HG02870 (cell line): ENCODE results near the gene AIM2.

ENCODE experiments used
- ATAC-seq: cut with Tn5 transposase; IDR thresholded peaks from one replicate; pipeline ENCODE4 v1.9.1; 2021; ENCODE audit warnings: mild to moderate bottlenecking, moderate library complexity; ENCODE audit not compliant: unreplicated experiment

AIM2 gene

DNA sequence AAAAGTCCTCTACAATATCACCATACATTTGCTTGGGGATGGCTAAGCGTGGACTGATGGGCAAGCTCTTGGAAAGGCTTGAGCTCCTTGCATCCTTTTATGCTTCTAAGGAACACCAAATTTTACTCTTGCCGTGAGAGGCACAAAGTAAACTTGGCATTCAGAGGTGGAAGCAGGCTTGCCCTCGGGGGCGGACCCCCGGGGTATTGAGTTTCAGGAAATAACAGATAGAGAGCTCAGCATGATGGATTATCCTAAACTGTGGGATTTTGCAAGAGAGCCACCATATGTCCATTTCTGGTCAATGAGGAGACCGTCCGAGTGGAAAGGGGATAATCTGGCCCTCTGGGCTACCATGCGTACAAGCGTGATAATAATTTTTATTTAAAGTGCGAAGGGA, 52.8 kb downstream of the AIM2 start:
- ATAC-seq: no peak

DNA sequence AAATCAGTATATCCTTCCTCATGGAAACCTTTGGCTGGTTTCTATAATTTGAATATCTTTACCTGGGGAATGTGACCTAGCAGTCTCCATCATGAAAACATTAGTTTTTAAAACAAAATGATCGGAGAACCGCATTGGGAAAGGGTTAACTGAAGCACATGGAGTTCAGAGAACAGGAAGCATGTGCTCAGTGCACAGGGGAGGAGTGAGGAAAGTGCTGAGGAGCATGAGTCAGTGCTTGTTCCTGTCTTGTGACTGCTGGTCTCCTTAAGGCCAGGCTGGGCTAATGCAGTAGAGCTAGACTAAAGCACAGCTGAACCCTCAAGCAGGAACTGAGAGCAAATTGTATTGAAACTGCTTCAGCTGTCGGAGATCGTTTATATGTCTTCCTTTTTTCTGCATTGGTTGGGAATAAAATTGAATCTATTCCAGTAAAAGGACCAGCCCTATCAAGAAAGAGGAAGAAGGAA, 61.1 kb downstream of the AIM2 start:
- peak; percentile 97 for ATAC-seq

DNA sequence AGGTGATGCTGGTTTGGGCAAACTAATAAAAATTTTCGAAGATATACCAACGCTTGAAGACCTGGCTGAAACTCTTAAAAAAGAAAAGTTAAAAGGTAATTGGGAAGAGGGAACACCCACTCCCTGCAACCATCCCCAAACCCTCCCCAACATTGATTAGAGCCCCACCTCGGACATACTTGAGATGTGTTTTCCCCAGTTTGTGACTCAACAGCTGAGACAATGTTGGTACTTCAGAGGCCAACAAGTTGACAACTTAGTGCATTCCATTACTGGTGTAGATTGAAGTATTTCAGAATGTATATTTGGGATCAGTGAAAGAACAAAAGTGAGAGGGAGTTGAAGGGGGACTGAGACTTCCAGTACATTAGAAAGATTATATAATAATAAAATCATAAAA, 61.7 kb downstream of the AIM2 start:
- no peak for ATAC-seq

DNA sequence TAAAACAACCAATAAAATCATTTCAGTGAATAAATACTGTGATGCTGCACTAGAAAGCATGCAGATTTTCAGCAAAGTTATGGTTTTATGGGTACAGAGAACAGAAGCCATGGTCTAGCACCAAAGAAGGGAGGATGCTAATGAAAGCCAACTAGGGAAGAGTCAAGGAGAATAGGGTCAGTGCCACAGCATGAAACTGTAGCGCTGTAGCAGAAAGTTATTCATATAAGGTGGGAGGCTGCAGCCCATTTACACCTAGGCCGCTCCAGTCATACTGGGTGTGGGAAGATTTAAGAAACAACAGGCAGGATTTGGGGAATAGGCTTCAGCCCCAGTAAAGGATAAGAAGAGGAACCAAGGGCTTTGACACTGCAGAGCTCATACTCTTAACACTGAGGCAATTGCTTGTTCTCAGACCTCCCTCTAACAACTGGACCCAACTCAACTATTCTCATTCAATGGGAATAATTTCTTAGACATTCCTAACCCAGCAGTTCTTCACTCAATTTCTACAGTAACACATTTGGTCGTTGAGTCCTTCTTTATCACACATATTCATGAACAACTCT, 62.5 kb downstream of the AIM2 start:
- no peak for ATAC-seq

DNA sequence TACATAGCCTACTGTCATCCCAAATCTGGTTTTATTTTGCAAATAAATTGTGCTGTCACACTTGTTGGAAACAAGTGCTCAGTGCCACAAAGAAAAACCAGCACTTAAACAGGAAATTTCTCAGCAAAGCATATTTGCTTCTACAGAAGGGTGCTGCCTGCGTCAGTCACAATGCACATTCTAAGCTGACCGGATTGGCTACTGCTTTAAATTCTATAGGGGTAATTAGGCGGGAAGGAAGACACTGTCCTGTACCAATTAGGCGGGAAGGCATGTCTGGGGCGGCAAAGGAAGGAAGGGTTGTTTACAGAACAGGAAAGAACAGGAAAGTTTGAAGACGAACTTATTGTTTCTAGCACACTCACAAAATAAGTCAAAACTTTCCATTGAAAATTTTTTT, 64.1 kb downstream of the AIM2 start:
- no peak for ATAC-seq
